Measurements from ENCODE around the gene STK11IP.

- TF ChIP-seq CTCF (IDR thresholded peaks at IDR 0.05) (no peak), POLR2A (IDR thresholded peaks at IDR 0.05) (no peak)
Observed at GRCh38 chr2:219574484-219575311, 23.0 kb upstream of the STK11IP start.
